NCI-H1694 treated with DMSO at 0.1 percent for 48 hours (cell line): ENCODE results near the gene EXOC6B.

Source experiments
- DNase-seq: peaks from one replicate; lab custom pipeline; 2025; lab: John Stamatoyannopoulos, UW

EXOC6B gene

GRCh38 chr2:72144632-72145288 is 681.1 kb downstream of the EXOC6B start:
- peak; percentile 40 for DNase-seq

GRCh38 chr2:72144274-72144631 is 681.6 kb downstream of the EXOC6B start:
- DNase-seq = no peak

GRCh38 chr2:72143441-72144273 is 682.2 kb downstream of the EXOC6B start:
- no peak for DNase-seq

- no peak for DNase-seq
These were observed 683.0 kb downstream of the EXOC6B start for GRCh38 chr2:72142570-72143440.

- DNase-seq = no peak
These were observed 683.9 kb downstream of the EXOC6B start for GRCh38 chr2:72141881-72142451.

GRCh38 chr2:72141032-72141645 is 684.7 kb downstream of the EXOC6B start:
- no peak for DNase-seq

- no peak for DNase-seq
These were observed 685.2 kb downstream of the EXOC6B start for GRCh38 chr2:72140621-72140960.

- no peak for DNase-seq
These were observed 685.8 kb downstream of the EXOC6B start for GRCh38 chr2:72139874-72140620.

- DNase-seq = no peak
These were observed 686.4 kb downstream of the EXOC6B start for GRCh38 chr2:72139471-72139873.

- DNase-seq = no peak
These were observed 686.9 kb downstream of the EXOC6B start for GRCh38 chr2:72138921-72139381.

- no peak for DNase-seq
These were observed 687.6 kb downstream of the EXOC6B start for GRCh38 chr2:72138011-72138881.

GRCh38 chr2:72137498-72138010 is 688.3 kb downstream of the EXOC6B start:
- DNase-seq = no peak

GRCh38 chr2:72136933-72137497 is 688.8 kb downstream of the EXOC6B start:
- no peak for DNase-seq

- no peak for DNase-seq
These were observed 689.5 kb downstream of the EXOC6B start for GRCh38 chr2:72136331-72136730.

- DNase-seq = no peak
These were observed 689.9 kb downstream of the EXOC6B start for GRCh38 chr2:72135921-72136320.

GRCh38 chr2:72134997-72135800 is 690.6 kb downstream of the EXOC6B start:
- DNase-seq = no peak

- DNase-seq = no peak
These were observed 691.3 kb downstream of the EXOC6B start for GRCh38 chr2:72134408-72134996.

- DNase-seq = no peak
These were observed 692.0 kb downstream of the EXOC6B start for GRCh38 chr2:72133721-72134407.
